ENCODE data around the gene HELZ2. TPM values are rescaled to one million over a fixed set of nuclear protein-coding genes. Genes with fewer than 3 reads are reported as not detected.

Gene HELZ2
- total and polyA plus RNA-seq, 10 of the 15 experiments (the other 5 are each of a cell fraction or from before 2014, with no cell fraction given): 0.05 to 33.3 (median 6.2) TPM

DNA sequence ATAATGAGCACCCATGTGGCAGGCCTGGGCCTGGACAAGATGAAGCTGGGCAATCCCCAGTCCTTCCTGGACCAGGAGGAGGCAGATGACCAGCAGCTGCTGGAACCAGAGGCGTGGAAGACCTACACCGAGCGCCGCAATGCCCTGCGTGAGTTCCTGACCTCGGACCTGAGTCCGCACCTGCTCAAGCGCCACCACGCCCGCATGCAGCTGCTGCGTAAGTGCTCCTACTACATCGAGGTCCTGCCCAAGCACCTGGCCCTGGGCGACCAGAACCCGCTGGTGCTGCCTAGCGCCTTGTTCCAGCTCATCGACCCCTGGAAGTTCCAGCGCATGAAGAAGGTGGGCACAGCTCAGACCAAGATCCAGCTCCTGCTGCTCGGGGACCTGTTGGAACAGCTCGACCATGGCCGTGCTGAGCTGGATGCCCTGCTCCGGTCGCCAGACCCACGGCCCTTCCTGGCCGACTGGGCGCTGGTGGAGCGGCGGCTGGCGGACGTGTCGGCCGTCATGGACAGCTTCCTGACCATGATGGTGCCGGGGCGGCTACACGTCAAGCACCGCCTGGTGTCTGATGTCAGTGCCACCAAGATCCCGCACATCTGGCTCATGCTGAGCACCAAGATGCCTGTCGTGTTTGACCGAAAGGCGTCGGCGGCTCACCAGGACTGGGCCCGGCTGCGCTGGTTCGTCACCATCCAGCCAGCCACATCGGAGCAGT is 18.2 kb downstream of the HELZ2 start (continued):
- TF ChIP-seq, protein P1, sequence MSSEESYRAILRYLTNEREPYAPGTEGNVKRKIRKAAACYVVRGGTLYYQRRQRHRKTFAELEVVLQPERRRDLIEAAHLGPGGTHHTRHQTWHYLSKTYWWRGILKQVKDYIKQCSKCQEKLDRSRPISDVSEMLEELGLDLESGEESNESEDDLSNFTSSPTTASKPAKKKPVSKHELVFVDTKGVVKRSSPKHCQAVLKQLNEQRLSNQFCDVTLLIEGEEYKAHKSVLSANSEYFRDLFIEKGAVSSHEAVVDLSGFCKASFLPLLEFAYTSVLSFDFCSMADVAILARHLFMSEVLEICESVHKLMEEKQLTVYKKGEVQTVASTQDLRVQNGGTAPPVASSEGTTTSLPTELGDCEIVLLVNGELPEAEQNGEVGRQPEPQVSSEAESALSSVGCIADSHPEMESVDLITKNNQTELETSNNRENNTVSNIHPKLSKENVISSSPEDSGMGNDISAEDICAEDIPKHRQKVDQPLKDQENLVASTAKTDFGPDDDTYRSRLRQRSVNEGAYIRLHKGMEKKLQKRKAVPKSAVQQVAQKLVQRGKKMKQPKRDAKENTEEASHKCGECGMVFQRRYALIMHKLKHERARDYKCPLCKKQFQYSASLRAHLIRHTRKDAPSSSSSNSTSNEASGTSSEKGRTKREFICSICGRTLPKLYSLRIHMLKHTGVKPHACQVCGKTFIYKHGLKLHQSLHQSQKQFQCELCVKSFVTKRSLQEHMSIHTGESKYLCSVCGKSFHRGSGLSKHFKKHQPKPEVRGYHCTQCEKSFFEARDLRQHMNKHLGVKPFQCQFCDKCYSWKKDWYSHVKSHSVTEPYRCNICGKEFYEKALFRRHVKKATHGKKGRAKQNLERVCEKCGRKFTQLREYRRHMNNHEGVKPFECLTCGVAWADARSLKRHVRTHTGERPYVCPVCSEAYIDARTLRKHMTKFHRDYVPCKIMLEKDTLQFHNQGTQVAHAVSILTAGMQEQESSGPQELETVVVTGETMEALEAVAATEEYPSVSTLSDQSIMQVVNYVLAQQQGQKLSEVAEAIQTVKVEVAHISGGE (CRISPR knock-in tag; IDR thresholded peaks at IDR 0.05): no peak
- TF ChIP-seq MEF2B (IDR thresholded peaks at IDR 0.05; ENCODE audit: partially characterized antibody, poor library complexity, severe bottlenecking): no peak
- TF ChIP-seq SIX5 (IDR thresholded peaks at IDR 0.05; ENCODE audit: low read depth, low read length, severe bottlenecking): no peak
- TF ChIP-seq IKZF2 (IDR thresholded peaks at IDR 0.05): no peak
- TF ChIP-seq ELK1 (IDR thresholded peaks at IDR 0.05; ENCODE audit: low read depth, low read length): no peak
- no peak for TF ChIP-seq NFIC (IDR thresholded peaks at IDR 0.05; ENCODE audit: low read depth, low read length)
- no peak for TF ChIP-seq BMI1 (IDR thresholded peaks at IDR 0.05; ENCODE audit: borderline replicate concordance)
- TF ChIP-seq USF2 (IDR thresholded peaks at IDR 0.05; ENCODE audit: borderline replicate concordance, low read depth, low read length): no peak
- TF ChIP-seq MTA2 (IDR thresholded peaks at IDR 0.05; ENCODE audit: low read depth): no peak
- no peak for TF ChIP-seq STAT3 (IDR thresholded peaks at IDR 0.05; ENCODE audit: low read depth, low read length)

Data from GM12878 (cell line).